Measurements from ENCODE around the gene MEIS1. TPM values are rescaled to one million over a fixed set of nuclear protein-coding genes. Genes with fewer than 3 reads are reported as not detected.

MEIS1 gene
- total RNA-seq, 2 experiments from 2014 or later, result 5.4 to 7.3 TPM

- TF ChIP-seq EZH2phosphoT487 (IDR thresholded peaks at IDR 0.05; ENCODE audit: borderline replicate concordance, low read depth, low read length), result no peak
- no peak for TF ChIP-seq CTCF (conservative IDR thresholded peaks at IDR 0.05; ENCODE audit: low read length)
- no peak overlapping the region for H3K4me3 ChIP-seq (ENCODE audit: low read depth, low read length, poor library complexity, severe bottlenecking)
- BruUV-seq (replicated peaks), result no TSS peak
- H3K9me2 ChIP-seq (ENCODE audit: insufficient read depth, low read length), result no peaks in the 10 kb centered on the region
- CTCF ChIA-PET (ENCODE audit: unreplicated experiment), result no interaction called here
- no peak overlapping the region for H2AFZ ChIP-seq (ENCODE audit: low read length)
- H4K20me1 ChIP-seq (ENCODE audit: insufficient read depth, low read length), result no peaks in the 10 kb centered on the region
- no peaks in the 10 kb centered on the region for H3K79me2 ChIP-seq (ENCODE audit: insufficient read depth, low read depth, low read length)
- H3K27ac ChIP-seq (ENCODE audit: low read depth, low read length, poor library complexity, severe bottlenecking), result no peak overlapping the region
- H3K4me1 ChIP-seq (ENCODE audit: insufficient read depth, low read length, poor library complexity, severe bottlenecking), result no peaks in the 10 kb centered on the region
- intact Hi-C loops (cut with micrococcal nuclease; ENCODE audit: unreplicated experiment), result no loop called here
- no peaks in the 10 kb centered on the region for H3K36me3 ChIP-seq (ENCODE audit: insufficient read depth, low read length)
- no peaks in the 10 kb centered on the region for H3K9me3 ChIP-seq (ENCODE audit: low read length)
- no peak for DNase-seq (ENCODE audit: low spot score)
- no peak overlapping the region for H3K4me2 ChIP-seq (ENCODE audit: low read length)
- POLR2A ChIA-PET, result no interaction called here
Observed at GRCh38 chr2:66507673-66508201, 72.8 kb downstream of the MEIS1 start.

- Histone ChIP-seq H3K4me3 (ENCODE audit: low read depth, low read length, poor library complexity, severe bottlenecking) (no peak overlapping the region), H3K9me3 (ENCODE audit: low read length) (no peaks in the 10 kb centered on the region), H3K4me1 (ENCODE audit: insufficient read depth, low read length, poor library complexity, severe bottlenecking) (no peaks in the 10 kb centered on the region), H3K4me2 (ENCODE audit: low read length) (no peak overlapping the region), H3K27ac (ENCODE audit: low read depth, low read length, poor library complexity, severe bottlenecking) (no peak overlapping the region), H4K20me1 (ENCODE audit: insufficient read depth, low read length) (no peaks in the 10 kb centered on the region), H3K36me3 (ENCODE audit: insufficient read depth, low read length) (no peaks in the 10 kb centered on the region), H3K9me2 (ENCODE audit: insufficient read depth, low read length) (no peaks in the 10 kb centered on the region), H3K79me2 (ENCODE audit: insufficient read depth, low read depth, low read length) (no peaks in the 10 kb centered on the region), H2AFZ (ENCODE audit: low read length) (no peak overlapping the region)
- intact Hi-C loops (cut with micrococcal nuclease; ENCODE audit: unreplicated experiment), result no loop called here
- TF ChIP-seq CTCF (conservative IDR thresholded peaks at IDR 0.05; ENCODE audit: low read length) (no peak), EZH2phosphoT487 (IDR thresholded peaks at IDR 0.05; ENCODE audit: borderline replicate concordance, low read depth, low read length) (no peak)
- ChIA-PET POLR2A (no interaction called here), CTCF (ENCODE audit: unreplicated experiment) (no interaction called here)
- BruUV-seq (replicated peaks), result no TSS peak
- no peak for DNase-seq (ENCODE audit: low spot score)
Observed at GRCh38 chr2:66508484-66509071, 73.7 kb downstream of the MEIS1 start.

- H3K9me2 ChIP-seq (ENCODE audit: insufficient read depth, low read length), result no peaks in the 10 kb centered on the region
- TF ChIP-seq CTCF (conservative IDR thresholded peaks at IDR 0.05; ENCODE audit: low read length) (no peak), EZH2phosphoT487 (IDR thresholded peaks at IDR 0.05; ENCODE audit: borderline replicate concordance, low read depth, low read length) (no peak)
- H4K20me1 ChIP-seq (ENCODE audit: insufficient read depth, low read length), result no peaks in the 10 kb centered on the region
- no peaks in the 10 kb centered on the region for H3K4me1 ChIP-seq (ENCODE audit: insufficient read depth, low read length, poor library complexity, severe bottlenecking)
- no TSS peak for BruUV-seq (replicated peaks)
- DNase-seq (ENCODE audit: low spot score), result no peak
- POLR2A ChIA-PET, result no interaction called here
- CTCF ChIA-PET (ENCODE audit: unreplicated experiment), result no interaction called here
- no peak overlapping the region for H3K27ac ChIP-seq (ENCODE audit: low read depth, low read length, poor library complexity, severe bottlenecking)
- H2AFZ ChIP-seq (ENCODE audit: low read length), result no peak overlapping the region
- H3K4me3 ChIP-seq (ENCODE audit: low read depth, low read length, poor library complexity, severe bottlenecking), result no peak overlapping the region
- H3K36me3 ChIP-seq (ENCODE audit: insufficient read depth, low read length), result no peaks in the 10 kb centered on the region
- intact Hi-C loops (cut with micrococcal nuclease; ENCODE audit: unreplicated experiment), result no loop called here
- H3K9me3 ChIP-seq (ENCODE audit: low read length), result no peaks in the 10 kb centered on the region
- no peak overlapping the region for H3K4me2 ChIP-seq (ENCODE audit: low read length)
- no peaks in the 10 kb centered on the region for H3K79me2 ChIP-seq (ENCODE audit: insufficient read depth, low read depth, low read length)
Observed at GRCh38 chr2:66509326-66509811, 74.4 kb downstream of the MEIS1 start.
